ENCODE data around the gene DMXL2.

DNA sequence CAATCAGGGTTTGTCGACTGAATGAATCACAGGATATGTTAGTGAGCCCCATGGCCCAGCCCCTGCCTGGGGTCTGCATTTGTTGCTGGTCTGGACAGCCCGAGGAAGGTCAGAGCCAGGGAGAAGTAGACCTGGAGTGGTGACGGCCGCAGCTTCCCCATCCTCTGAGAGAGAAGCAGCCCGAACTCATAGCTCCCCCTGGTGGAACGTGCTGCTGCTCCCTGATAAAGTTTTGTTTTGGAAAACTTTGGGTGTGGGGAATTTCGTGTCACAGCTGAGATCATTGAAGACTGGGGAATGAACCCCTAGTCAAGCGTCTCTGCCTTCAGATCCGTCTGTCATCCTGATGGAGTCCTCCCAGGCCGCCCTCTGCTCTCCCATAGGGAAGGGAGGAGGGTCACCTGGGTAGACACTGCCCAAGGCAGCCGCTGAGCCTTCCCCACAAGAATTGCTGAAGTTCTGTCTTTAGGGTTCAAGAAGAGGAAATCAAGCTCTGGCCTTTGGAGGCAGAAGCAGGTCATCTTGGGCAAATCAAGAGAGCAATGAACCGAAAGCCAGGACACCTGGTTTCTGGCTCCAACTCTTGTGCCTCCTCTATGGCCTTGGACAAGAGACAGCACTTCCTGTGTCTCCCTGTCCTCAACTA is 220.6 kb downstream of the DMXL2 start:
- TF ChIP-seq HDGF (IDR thresholded peaks at IDR 0.05; ENCODE audit: borderline replicate concordance) (no peak), SP1 (IDR thresholded peaks at IDR 0.05) (no peak), FOXK2 (IDR thresholded peaks at IDR 0.05) (no peak)

All from HEK293T (cell line).